ELR (cell line): ENCODE data around the gene OCRL.

Experiments used
- DNase-seq: peaks from one replicate; pipeline ENCODE4 v3.0.0-alpha.2; 2015; ENCODE audit warnings: low read depth

Gene OCRL

DNA sequence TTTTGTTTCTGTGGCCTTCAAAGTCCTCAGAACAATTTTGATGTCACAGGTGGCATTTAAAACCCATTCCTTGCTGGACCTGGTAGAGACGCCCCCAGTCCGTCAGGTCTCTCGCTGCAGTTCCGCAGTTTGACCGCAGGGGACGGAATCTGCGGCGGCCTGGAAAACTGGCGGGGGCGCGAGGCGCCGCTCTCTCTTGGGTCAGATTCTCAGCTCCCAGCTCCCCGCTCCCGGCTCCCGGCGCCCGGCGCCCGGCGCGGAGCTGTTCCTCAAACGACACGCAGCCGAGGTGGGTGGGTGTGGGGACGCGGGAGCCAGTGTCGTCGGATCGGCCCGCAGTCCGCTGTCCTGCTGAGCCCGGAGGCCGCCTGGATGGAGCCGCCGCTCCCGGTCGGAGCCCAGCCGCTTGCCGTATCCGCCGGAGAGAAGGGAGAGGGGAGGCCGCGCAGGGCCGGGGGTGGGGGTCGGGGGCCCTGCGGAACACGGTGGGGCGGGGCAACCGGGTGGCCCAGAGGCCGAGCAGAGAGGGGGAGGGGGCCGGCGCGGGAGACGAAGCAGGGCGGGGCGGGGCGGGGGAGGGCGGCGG is at the start of gene OCRL:
Gene OCRL, plus strand, starts transcription at position 192 of the 586 bp plus-strand sequence. Its CDS starts 181 bp downstream, at position 373.
- peak; percentile 72 for DNase-seq

GRCh38 chrX:129490330-129490729 is 49.7 kb upstream of the OCRL start:
- no peak for DNase-seq

GRCh38 chrX:129493643-129494042 is 46.4 kb upstream of the OCRL start:
- DNase-seq = peak; percentile 75

DNA sequence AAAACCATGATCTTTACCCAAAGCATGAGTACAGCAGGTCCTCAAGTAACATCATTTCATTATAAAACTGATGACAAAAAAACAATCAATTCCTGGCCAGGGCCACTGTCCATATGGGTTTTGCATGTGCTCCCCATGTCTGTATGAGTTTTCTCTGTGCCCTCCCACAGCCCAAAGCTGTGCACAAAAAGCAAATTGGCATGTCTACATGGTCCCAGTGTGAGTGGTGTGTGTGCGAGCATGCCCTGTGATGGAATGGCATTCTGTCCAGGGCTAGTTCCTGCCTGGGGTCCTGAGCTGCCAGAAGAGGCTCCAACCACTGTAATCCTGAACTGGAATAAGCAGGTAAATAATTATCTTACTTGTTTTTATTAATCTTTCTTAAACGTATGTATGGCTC is 45.2 kb upstream of the OCRL start:
- no peak for DNase-seq

DNA sequence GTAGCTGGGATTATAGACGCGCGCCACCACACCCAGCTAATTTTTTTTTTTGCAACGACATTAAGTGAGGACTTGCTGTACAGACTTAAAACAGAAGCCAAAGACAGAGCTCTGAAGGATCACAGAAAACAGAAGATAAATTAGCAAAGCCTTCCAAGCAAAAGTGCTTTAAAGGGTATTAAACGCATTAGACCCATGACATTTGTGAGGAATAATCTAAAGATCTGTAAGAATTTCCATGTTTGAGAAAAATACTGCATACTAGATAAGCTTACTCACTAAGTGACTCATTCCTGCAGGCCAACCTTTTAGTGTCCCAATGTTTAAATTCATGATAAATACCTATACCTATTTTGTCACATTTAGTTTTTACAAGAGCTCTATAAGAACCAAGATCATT is 44.2 kb upstream of the OCRL start:
- DNase-seq = peak; percentile 70

- peak; percentile 62 for DNase-seq
Measured at GRCh38 chrX:129496625-129497024, 43.4 kb upstream of the OCRL start.

DNA sequence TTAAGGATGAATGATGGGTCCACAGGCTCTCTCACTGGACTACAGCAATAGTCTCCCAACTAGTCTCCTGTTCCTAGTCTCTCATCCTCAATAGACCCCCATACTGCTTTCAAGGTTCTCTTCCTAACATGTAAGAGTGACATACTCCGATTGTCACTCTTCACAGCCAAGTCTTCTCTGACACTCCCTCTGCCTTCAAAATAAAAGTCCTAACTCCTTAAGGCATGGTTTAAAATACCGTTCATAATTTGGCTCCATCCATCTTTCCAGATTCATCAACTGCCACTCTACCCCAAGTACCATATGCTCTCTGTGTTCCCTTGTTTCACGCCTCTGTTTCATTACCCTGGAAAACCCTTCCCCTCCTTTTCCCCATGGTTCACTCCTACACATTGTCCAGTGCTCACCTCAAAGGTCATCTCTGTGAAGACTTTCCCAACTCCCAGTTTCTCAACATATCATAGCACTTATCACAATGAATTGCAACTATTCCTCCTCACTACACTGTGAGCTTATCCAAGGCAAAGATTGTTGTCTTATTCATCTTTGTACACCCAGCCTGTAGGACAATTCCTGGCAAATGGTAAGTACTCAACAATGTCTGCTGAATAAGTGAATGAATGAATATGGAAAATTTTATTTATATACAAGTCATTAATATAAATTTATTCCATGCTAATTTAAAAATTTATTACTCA is 42.8 kb upstream of the OCRL start:
- DNase-seq = no peak

GRCh38 chrX:129510331-129510730 is 29.7 kb upstream of the OCRL start:
- no peak for DNase-seq

GRCh38 chrX:129511689-129512088 is 28.4 kb upstream of the OCRL start:
- no peak for DNase-seq

DNA sequence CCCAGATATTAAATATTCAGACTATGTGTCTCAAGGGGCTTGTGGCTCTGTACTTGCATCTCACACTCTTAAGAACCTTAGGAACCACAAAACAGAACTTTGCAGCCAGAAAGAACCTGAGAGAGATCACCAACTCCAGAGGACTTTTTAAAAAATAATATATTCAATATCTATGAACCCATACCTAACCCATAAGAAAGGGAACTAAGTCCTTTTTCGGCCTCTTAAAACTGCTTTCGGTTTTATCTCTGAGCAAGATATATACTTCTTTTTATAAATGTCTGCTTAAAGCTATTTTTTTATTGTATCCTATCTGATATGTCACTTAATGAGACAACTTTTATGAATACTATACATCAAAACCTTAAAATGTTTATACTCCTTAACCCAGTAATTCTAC is 27.6 kb upstream of the OCRL start:
- DNase-seq = no peak

DNA sequence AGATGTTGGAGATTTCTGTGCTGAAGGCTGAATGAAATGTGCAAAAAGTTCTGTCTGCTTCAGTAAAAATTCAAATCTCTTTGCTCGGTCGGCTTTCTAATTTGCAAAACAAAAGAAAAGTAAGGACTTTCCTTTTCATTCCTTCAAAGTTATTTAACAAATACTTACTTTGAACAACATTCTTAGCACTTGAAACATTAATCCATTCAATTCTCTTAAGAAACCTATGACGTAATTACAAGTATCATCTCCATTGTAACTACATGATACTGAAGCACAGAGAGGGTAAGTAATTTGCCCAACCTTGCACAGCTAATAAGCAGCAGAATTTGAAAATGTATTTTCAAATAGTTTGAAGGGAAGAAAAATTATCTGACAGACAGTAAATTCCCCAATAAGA is 23.7 kb upstream of the OCRL start:
- no peak for DNase-seq

DNA sequence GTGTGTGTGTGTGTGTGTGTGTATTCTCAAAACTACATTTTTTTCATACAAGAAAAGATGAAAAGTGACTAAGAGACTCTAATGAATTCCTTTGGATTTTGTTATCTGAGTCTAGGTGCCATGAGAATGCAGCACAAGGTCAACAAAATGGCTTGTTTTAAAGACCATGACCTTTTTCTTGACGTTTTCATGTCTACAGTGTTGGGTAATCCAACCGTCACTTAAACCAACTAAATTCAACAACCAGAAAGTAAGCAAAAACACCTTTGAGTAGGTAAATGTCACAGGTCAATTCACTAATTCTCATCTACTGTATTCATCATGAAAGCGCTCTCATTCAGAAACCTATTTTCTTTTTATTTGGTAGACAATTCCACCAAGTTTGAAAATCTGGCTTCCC is 19.9 kb upstream of the OCRL start:
- DNase-seq = no peak

DNA sequence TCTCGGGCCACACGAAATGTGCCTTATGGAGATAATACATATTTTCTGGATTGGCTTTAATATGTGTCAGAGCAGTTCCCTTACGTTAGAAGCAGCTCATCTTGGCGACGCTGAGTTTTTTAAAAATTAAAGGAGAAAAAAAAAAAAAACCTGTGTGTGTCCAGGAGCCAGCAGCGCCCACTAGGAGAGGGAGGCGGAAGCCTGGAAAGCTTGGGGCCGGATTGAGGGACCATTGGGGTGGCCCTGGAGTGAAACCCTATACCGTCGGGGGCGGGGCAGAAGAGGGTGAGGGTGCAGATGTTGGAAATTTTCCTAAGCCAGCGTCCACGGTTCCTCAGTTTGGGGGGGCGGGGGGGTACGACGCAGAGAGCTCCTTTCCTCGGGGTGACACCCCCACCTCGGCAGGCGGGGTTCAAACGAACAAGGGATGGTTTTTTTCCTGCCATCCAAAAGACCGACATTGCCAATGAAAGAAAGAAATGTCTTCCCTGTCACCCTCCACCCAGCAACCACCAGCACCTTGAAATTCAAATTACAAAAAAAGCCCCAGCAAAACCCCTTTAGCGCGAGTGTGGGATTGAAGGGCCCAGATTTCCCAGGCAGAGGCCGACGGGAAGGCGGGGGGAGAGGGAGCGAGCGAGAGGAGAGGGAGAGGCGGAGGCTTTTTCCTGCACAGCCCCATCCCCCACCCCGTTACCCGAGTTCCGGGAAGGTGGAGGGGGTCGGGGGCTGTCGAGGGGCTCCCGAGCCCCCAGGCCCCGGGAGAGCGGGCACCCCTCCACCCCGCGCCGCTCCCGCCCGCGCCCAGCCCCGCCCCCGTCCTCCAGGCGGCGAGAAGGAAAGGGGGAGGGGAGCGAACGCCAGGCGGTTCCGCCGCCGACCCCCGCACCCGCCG is 17.6 kb upstream of the OCRL start:
- peak; percentile 77 for DNase-seq

DNA sequence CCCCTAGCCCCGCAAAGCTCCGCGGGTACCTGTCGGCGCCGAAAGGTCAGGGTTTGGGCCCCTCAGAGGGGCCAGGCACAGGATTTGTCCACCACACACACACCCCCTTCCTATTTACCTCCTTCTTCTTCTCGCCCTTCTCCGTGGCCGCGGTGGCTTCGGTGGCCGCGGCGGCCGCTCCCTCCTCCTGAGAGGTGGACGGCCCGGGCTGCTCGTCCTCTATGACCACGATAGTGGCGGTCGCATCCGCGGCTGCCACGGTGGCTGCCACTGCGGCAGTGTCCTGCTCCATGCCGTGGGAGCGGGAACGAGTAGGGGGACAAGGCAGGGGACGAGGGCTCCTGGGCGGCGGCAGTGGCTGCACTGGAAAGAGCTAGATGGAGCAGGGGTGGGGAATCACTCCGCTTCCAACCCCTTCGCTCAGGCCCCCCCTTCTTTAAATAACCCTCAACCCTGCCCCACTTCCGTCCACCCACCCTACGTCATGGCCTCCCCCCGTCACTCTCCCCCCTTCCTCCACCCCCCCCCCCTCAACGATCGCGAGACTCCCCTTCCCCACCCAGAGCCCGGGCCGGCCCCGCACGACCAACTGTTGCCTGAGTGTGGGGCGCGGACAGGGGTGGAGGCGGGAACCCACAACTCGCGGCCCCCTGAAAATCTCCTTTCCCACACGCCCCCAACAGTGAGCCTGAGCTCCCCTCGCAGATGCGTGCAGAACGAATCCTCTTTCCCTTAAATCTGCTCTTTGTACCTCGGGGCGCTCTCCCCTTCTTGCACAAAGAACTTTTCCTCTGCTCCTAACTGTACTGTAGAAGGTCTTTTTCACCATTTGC is 16.8 kb upstream of the OCRL start, which contains the start of gene SMARCA1:
Gene SMARCA1, minus strand, starts transcription at position 412 of the 833 bp plus-strand sequence. Its CDS starts 120 bp downstream, at position 292.
- DNase-seq = peak; percentile 52

DNA sequence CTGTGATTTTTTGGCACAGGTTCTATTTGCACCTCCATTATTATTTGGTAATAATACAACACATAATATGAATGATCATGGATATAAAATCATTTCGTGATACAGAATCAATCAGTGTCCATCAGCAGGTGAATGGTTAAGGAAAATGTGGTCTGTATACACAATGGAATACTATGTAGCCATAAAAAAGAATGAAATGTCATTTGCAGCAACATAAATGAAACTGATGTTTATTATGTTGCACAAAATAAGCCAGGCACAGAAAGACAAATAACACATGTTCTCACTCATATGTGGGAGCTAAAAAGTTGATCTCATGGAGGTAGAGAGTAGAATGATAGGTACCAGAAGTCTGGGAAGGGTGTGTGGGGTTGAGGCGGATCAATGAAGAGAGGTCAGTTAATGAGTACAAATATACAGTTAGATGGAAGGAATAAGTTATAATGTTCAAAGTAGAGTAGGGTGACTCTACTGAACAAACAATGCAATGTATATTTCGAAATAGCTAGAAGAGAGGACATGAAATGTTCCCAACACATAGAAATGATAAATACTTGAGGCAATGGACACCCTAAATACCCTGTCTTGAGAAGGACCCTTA is 15.7 kb upstream of the OCRL start:
- no peak for DNase-seq

GRCh38 chrX:129525162-129525561 is 14.9 kb upstream of the OCRL start:
- peak; percentile 4 for DNase-seq

DNA sequence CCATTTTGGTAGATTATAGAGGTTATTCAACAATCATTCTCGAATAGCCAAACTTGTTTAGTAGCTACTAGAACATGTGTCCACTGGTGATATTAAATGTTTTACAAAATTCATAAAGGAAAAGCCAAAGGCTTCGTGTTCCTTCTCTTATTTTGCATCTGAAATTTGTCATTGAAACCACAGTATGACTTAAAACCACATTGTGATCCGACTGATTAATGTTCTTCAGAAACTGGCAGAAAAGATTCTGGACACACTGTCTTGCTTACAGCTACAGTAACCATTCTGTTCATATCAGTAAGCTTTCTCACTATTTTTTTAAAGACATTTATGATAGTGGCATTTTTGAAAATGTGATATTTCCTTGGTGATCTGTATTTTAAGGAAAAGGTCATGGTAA is 14.2 kb upstream of the OCRL start:
- peak; percentile 8 for DNase-seq

GRCh38 chrX:129529685-129530281 is 10.3 kb upstream of the OCRL start:
- no peak for DNase-seq

DNA sequence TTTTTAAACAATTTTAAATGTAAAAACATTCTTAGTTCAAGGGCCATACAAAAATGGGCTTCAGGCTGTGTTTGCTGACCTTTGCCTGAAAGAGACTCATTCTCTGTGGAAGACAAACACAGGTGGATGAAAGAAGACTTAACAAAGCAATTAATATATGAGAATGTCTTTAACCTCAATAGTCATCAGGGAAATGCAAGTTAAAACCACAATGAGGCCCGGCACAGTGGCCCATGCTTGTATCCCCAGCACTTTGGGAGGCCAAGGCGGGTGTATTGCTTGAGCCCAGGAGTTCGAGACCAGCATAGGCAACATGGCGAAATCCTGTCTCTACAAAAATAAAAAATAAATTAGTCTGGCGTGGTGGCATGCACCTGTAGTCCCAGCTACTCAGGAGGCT is 9.6 kb upstream of the OCRL start:
- no peak for DNase-seq

DNA sequence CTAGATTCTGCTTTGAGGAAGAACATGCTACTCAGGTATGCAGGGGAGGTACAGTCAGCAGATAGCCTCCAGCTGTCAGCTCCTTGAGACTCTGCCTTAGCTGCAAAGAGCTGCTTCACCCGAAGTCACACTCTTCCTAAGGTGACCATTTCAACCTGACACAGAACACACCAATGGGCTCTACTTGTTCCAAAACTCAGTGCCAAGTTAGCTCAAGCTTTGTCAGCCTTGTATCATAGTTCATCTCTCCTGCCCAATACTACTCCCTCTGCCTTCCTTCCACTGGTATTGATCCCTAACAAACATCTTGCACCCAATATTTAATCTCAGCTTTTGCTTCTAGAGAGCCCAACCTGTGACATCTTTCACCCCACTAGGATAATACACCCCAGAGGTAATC is 8.9 kb upstream of the OCRL start:
- no peak for DNase-seq
